ENCODE data around the gene PLAAT2. TPM values are rescaled to one million over a fixed set of nuclear protein-coding genes. Genes with fewer than 3 reads are reported as not detected.
A peak's percentile ranks its signal among the peaks of the same experiment; 100 is the strongest.
"Not testable (repeated sequence)": the region's sequence is repeated elsewhere in the genome, so short reads cannot be mapped to it uniquely, and the experiment has no call there.

The PLAAT2 gene
- polyA plus RNA-seq, 1 of the 3 experiments (the other 2 are of a cell fraction), result 0.53 TPM

DNA sequence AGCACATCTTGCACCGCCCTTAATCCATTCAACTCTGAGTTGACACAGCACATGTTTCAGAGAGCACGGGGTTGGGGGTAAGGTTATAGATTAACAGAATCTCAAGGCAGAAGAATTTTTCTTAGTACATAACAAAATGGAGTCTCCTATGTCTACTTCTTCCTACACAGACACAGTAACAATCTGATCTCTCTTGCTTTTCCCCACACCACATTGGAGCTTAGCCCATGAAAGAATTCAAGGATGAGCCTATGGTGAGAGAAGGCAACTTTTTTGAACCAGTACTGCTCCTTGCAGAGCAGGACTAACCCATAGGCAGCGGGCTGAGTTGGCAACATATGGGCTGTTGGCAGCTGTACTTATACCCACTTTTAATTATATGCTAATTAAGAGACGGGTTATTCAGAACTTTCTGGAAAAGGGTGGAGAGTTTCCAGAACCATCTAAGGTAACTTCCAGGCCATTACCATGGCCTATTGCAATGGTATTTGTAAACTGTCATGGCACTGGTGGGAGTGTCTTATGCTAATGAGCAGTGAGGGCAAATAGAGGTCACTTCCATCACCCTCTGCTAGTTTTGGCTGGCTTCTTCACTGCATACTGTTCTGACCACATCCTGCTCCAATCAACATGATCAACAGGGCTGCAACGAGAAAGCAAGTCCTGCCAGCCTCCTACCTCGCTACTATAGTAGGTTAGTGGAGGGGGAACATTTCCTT lies 31.9 kb downstream of the PLAAT2 start:
- TF ChIP-seq RXRA (IDR thresholded peaks at IDR 0.05; ENCODE audit: borderline replicate concordance, low read depth) (peak; percentile 66; the same call in 1 of the 2 replicates), NFIC (IDR thresholded peaks at IDR 0.05; ENCODE audit: borderline replicate concordance) (0 out of 2 replicates have a peak, but pooled peaks have one; percentile 22)
- POLR2A ChIA-PET; H3K4me3 ChIP-seq (ENCODE audit: low read depth in 2 of 2, low read length in 1 of 2); H2AFZ ChIP-seq (ENCODE audit: low read depth); H3K9ac ChIP-seq; H4K20me1 ChIP-seq (ENCODE audit: insufficient read depth); DNase-seq; CTCF ChIA-PET; H3K79me2 ChIP-seq (ENCODE audit: insufficient read depth); H3K9me3 ChIP-seq; H3K9me2 ChIP-seq; H3K27ac ChIP-seq (ENCODE audit: low read depth in 2 of 2, low read length in 1 of 2); H3F3A ChIP-seq (replicated peaks; ENCODE audit: insufficient read depth); H3K36me3 ChIP-seq (replicated peaks in 1 of 2; ENCODE audit: control insufficient read depth in 1 of 2, insufficient read depth in 2 of 2, low read length in 1 of 2); H3K4me1 ChIP-seq (ENCODE audit: control insufficient read depth in 1 of 2, insufficient read depth in 2 of 2, low read depth in 1 of 2, low read length in 1 of 2); H3K27me3 ChIP-seq (ENCODE audit: insufficient read depth): not testable (repeated sequence)
- 40% methylated on average over 4 of the region's 6 CpGs for WGBS (ENCODE audit: low lambda C conversion rate)
- 0 out of 2 replicates have a peak overlapping the region, but pooled peaks have one; percentile 33 for H3K4me2 ChIP-seq

DNA sequence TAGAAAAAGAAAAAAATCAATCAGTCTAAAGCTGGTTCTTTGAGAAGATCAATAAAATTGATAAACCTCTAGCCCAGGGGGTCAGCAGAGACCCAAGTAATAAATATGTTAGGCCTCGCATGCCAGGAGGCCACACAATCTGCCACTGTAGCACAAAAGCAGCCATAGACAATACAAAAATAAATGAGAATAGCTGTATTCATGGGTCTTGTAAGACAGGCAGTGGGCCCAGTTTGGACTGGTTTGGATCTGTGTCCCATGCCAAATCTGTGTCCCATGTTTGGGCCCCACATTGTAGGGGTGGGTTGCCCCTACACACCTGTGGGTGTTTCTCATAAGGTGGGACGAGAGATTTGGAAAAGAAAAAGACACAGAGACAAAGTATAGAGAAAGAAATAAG lies 33.2 kb downstream of the PLAAT2 start:
- no peaks in the 10 kb centered on the region for H3K9me3 ChIP-seq
- no peak overlapping the region for H3K27ac ChIP-seq (ENCODE audit: low read depth in 2 of 2, low read length in 1 of 2)
- no peak for DNase-seq
- no peak for TF ChIP-seq RCOR1 (IDR thresholded peaks at IDR 0.05; ENCODE audit: low read length)
- no peak for TF ChIP-seq TAF1 (IDR thresholded peaks at IDR 0.05; ENCODE audit: borderline replicate concordance, low read depth, low read length)
- TF ChIP-seq RXRA (IDR thresholded peaks at IDR 0.05; ENCODE audit: borderline replicate concordance, low read depth), result no peak
- TF ChIP-seq FOSL2 (IDR thresholded peaks at IDR 0.05; ENCODE audit: borderline replicate concordance, low read depth), result no peak
- no peak for TF ChIP-seq TCF12 (IDR thresholded peaks at IDR 0.05)
- TF ChIP-seq RAD21 (IDR thresholded peaks at IDR 0.05; ENCODE audit: low read length), result no peak
- TF ChIP-seq, protein P1, sequence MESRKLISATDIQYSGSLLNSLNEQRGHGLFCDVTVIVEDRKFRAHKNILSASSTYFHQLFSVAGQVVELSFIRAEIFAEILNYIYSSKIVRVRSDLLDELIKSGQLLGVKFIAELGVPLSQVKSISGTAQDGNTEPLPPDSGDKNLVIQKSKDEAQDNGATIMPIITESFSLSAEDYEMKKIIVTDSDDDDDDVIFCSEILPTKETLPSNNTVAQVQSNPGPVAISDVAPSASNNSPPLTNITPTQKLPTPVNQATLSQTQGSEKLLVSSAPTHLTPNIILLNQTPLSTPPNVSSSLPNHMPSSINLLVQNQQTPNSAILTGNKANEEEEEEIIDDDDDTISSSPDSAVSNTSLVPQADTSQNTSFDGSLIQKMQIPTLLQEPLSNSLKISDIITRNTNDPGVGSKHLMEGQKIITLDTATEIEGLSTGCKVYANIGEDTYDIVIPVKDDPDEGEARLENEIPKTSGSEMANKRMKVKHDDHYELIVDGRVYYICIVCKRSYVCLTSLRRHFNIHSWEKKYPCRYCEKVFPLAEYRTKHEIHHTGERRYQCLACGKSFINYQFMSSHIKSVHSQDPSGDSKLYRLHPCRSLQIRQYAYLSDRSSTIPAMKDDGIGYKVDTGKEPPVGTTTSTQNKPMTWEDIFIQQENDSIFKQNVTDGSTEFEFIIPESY (IDR thresholded peaks at IDR 0.05; ENCODE audit: borderline replicate concordance, low read depth), result no peak
- TF ChIP-seq, protein P2, sequence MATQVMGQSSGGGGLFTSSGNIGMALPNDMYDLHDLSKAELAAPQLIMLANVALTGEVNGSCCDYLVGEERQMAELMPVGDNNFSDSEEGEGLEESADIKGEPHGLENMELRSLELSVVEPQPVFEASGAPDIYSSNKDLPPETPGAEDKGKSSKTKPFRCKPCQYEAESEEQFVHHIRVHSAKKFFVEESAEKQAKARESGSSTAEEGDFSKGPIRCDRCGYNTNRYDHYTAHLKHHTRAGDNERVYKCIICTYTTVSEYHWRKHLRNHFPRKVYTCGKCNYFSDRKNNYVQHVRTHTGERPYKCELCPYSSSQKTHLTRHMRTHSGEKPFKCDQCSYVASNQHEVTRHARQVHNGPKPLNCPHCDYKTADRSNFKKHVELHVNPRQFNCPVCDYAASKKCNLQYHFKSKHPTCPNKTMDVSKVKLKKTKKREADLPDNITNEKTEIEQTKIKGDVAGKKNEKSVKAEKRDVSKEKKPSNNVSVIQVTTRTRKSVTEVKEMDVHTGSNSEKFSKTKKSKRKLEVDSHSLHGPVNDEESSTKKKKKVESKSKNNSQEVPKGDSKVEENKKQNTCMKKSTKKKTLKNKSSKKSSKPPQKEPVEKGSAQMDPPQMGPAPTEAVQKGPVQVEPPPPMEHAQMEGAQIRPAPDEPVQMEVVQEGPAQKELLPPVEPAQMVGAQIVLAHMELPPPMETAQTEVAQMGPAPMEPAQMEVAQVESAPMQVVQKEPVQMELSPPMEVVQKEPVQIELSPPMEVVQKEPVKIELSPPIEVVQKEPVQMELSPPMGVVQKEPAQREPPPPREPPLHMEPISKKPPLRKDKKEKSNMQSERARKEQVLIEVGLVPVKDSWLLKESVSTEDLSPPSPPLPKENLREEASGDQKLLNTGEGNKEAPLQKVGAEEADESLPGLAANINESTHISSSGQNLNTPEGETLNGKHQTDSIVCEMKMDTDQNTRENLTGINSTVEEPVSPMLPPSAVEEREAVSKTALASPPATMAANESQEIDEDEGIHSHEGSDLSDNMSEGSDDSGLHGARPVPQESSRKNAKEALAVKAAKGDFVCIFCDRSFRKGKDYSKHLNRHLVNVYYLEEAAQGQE (IDR thresholded peaks at IDR 0.05; ENCODE audit: low read depth, low read length), result no peak
- no peak for TF ChIP-seq SIN3A (IDR thresholded peaks at IDR 0.05; ENCODE audit: borderline replicate concordance, low read depth, low read length)
- TF ChIP-seq EZH2phosphoT487 (IDR thresholded peaks at IDR 0.05; ENCODE audit: borderline replicate concordance, low read depth), result no peak
- TF ChIP-seq, protein P3, sequence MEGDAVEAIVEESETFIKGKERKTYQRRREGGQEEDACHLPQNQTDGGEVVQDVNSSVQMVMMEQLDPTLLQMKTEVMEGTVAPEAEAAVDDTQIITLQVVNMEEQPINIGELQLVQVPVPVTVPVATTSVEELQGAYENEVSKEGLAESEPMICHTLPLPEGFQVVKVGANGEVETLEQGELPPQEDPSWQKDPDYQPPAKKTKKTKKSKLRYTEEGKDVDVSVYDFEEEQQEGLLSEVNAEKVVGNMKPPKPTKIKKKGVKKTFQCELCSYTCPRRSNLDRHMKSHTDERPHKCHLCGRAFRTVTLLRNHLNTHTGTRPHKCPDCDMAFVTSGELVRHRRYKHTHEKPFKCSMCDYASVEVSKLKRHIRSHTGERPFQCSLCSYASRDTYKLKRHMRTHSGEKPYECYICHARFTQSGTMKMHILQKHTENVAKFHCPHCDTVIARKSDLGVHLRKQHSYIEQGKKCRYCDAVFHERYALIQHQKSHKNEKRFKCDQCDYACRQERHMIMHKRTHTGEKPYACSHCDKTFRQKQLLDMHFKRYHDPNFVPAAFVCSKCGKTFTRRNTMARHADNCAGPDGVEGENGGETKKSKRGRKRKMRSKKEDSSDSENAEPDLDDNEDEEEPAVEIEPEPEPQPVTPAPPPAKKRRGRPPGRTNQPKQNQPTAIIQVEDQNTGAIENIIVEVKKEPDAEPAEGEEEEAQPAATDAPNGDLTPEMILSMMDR (IDR thresholded peaks at IDR 0.05), result no peak
- no peak for TF ChIP-seq NFIC (IDR thresholded peaks at IDR 0.05; ENCODE audit: borderline replicate concordance)
- TF ChIP-seq, protein P4, sequence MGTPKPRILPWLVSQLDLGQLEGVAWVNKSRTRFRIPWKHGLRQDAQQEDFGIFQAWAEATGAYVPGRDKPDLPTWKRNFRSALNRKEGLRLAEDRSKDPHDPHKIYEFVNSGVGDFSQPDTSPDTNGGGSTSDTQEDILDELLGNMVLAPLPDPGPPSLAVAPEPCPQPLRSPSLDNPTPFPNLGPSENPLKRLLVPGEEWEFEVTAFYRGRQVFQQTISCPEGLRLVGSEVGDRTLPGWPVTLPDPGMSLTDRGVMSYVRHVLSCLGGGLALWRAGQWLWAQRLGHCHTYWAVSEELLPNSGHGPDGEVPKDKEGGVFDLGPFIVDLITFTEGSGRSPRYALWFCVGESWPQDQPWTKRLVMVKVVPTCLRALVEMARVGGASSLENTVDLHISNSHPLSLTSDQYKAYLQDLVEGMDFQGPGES (IDR thresholded peaks at IDR 0.05; ENCODE audit: low read depth, low read length), result no peak
- POLR2A ChIA-PET, result no interaction called here
- CTCF ChIA-PET, result no interaction called here
- no peaks in the 10 kb centered on the region for H4K20me1 ChIP-seq (ENCODE audit: insufficient read depth)
- H3K4me3 ChIP-seq (ENCODE audit: low read depth in 2 of 2, low read length in 1 of 2), result no peak overlapping the region
- H3F3A ChIP-seq (replicated peaks; ENCODE audit: insufficient read depth), result no peaks in the 10 kb centered on the region
- no peaks in the 10 kb centered on the region for H3K36me3 ChIP-seq (replicated peaks in 1 of 2; ENCODE audit: control insufficient read depth in 1 of 2, insufficient read depth in 2 of 2, low read length in 1 of 2)
- peaks cover 0 to 2% of the 10 kb centered on the region in 2 experiments; a peak in 1 of 4 replicates for H3K4me1 ChIP-seq (ENCODE audit: control insufficient read depth in 1 of 2, insufficient read depth in 2 of 2, low read depth in 1 of 2, low read length in 1 of 2)
- no peak overlapping the region for H2AFZ ChIP-seq (ENCODE audit: low read depth)
- no peaks in the 10 kb centered on the region for H3K79me2 ChIP-seq (ENCODE audit: insufficient read depth)
- H3K9ac ChIP-seq, result no peak overlapping the region
- H3K4me2 ChIP-seq, result no peak overlapping the region
- no peaks in the 10 kb centered on the region for H3K9me2 ChIP-seq
- no peaks in the 10 kb centered on the region for H3K27me3 ChIP-seq (ENCODE audit: insufficient read depth)
- 72% methylated on average over 2 of the region's 2 CpGs for WGBS (ENCODE audit: low lambda C conversion rate)
